Esophagus muscularis mucosa (tissue), 4 donors: ENCODE measurements around the gene RAB17.

Experiments
- CTCF ChIP-seq, 3 experiments: fragments of 200-600 bp in 2 of 3; fragments of 450-650 bp in 1 of 3; sonication (generic) in 2 of 3; IDR thresholded peaks; one replicate each; pipeline ENCODE4 v1.5.1; 2017 to 2019; ENCODE audit warnings: antibody characterized with exemption in 3 of 3, mild to moderate bottlenecking in 2 of 3, moderate library complexity in 1 of 3
- EP300 ChIP-seq: sonication (generic); formaldehyde crosslinking; IDR thresholded peaks from one replicate; pipeline ENCODE4 v1.6.1; 2017; ENCODE audit warnings: antibody characterized with exemption
- POLR2A ChIP-seq: fragments of 450-650 bp; IDR thresholded peaks from one replicate; pipeline ENCODE4 v1.6.1; 2017; ENCODE audit warnings: antibody characterized with exemption, moderate library complexity, mild to moderate bottlenecking, low read depth
- POLR2AphosphoS5 ChIP-seq, 2 donors: sonication (generic); formaldehyde crosslinking; IDR thresholded peaks; one replicate each; pipeline ENCODE4 v1.6.1; 2017; ENCODE audit warnings: antibody characterized with exemption in 2 of 2

GRCh38 chr2:237564526-237565131 lies 25.9 kb downstream of the RAB17 start:
- TF ChIP-seq POLR2A (no peak), CTCF (IDR thresholded peaks at IDR 0.05) (no peak), EP300 (no peak), POLR2AphosphoS5 (IDR thresholded peaks at IDR 0.05) (no peak)
